Stimulated activated CD4-positive, alpha-beta T cell treated with anti-CD3 and anti-CD28 coated beads, Interleukin-2, amount 100 ng/mL, for 24 hours (primary cell): Measurements from ENCODE around the gene KRT4.

ENCODE experiments used
- DNase-seq, 2 donors: peaks; one replicate each; pipeline ENCODE4 v3.0.0-alpha.2; 2020

KRT4 gene

DNA sequence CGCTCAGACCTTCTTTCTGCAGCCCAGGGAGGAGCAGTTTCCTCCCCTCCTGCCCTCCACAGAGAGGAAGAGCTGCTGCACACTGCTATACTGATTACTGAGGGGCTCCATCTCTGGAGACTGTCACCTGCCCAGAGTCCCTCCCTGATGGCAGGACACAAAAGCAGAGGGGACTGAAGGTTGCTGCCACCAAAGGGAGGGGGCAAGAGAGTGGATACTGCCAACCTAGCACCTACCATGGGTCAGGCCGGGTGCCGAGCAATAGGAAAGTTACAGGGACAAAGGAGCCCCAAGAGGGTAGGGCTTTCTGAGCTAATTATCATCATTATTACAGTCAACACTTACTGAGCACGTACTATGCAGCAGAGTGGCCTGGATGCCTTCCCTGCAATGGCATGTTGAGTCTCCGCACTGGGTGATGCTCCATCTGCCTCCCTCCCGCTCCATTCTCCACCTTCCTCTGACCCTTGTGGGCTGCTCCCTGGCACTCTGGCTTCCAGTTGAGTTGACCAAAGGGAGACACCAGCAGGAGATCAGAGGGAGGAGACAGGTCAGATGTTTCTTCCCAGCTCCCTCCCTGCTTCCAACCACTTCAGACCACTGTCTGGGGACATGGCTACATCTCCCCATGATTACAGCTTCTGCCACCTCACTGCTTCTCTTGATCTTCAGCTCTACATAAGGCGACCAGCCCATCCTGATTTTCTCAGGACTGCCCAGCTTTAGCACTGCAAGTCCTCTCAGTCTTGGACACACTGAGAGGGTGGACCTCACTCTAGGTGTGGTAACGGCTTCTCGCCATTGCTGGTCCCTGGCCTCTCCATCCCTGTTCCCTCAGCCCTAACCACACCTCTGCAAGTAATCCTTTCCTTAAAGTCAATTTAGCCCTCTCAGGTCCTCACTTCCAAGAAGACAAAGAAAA is 22.8 kb upstream of the KRT4 start:
- DNase-seq, result no peak

DNA sequence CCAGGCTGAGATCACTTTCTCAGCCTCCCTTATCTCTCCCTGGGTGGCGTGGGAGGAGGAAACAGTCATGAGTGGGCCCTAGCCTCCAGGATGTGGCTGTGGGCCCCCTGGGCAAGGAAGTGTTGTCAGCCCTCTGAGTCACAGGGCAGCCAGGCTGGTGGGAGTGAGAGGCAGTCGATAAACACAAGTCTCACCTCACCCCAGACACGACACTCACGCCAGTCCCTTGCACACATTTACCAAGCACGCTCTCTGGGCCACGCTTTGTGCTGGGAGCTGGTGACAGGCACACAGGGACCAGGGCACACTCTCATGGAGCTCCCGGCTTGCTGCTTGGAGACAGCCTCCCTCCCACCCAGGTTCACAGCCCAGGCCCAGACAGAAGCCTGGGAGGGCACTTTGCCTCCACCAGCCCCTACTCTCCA is 22.1 kb upstream of the KRT4 start:
- peak; percentile 60 to 62 for DNase-seq

GRCh38 chr12:52835271-52836041 is 21.5 kb upstream of the KRT4 start:
- DNase-seq, result no peak

DNA sequence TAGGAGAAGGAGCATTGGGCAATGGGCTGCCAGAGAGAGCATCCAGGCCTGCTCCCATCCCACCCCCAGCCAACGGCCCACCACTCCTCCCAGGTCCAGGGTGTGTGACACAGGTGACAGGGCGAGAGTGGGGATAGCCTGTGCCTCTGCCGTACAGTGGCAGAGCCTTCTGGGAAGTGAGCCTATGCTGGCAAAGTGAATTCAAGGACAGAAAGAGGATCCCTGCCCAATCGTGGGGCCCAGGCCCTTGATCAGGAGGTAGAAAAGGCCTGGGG is 20.7 kb upstream of the KRT4 start:
- no peak for DNase-seq

DNA sequence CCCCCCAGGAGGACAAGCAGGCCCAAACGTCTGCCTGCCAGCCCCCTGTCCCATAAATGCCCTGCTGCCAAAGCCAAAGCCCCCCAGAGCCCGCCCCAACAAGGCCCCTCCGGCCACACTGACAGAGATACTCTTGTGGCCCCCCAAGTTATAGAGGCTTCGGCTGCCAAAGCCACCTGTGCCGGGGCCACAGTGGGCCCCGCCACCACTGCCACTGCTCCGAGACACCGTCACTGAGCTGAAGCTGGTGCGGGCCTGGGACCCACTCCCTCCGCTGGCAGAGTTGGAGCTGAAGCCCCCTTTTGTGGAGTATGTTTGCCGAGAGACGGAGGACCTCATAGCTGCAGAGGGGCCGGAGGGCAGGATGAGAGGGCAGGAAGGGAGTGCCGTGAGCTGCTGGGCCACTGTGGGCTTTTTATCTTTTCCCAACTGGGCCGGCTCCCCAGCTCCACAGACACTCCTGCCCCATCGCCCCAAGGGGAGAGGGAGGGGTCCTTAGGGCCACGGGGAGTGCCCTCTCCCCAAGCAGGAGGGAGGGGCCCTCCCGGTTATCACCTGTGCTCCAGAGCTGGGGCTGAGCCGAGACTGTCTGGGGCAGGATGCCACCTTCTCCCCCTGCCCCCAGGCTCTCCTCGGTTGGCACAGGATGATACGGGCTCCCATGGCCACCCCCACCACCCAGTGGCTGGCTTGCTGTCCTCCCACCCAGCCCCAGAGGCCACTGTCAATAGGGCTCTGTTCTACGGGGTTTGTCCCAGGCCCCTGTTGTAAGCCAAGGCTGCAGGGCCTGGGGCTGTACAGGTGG is 20.2 kb upstream of the KRT4 start, which contains the start of gene KRT79:
Gene KRT79, minus strand, starts transcription at position 390 of the 805 bp plus-strand sequence. Its CDS starts 51 bp downstream, at position 339.
- DNase-seq, result no peak

- DNase-seq, result no peak
Measured at GRCh38 chr12:52832985-52833905, 19.3 kb upstream of the KRT4 start.

GRCh38 chr12:52832451-52832850 is 18.5 kb upstream of the KRT4 start:
- DNase-seq, result no peak

GRCh38 chr12:52831251-52831650 is 17.3 kb upstream of the KRT4 start:
- DNase-seq, result no peak

DNA sequence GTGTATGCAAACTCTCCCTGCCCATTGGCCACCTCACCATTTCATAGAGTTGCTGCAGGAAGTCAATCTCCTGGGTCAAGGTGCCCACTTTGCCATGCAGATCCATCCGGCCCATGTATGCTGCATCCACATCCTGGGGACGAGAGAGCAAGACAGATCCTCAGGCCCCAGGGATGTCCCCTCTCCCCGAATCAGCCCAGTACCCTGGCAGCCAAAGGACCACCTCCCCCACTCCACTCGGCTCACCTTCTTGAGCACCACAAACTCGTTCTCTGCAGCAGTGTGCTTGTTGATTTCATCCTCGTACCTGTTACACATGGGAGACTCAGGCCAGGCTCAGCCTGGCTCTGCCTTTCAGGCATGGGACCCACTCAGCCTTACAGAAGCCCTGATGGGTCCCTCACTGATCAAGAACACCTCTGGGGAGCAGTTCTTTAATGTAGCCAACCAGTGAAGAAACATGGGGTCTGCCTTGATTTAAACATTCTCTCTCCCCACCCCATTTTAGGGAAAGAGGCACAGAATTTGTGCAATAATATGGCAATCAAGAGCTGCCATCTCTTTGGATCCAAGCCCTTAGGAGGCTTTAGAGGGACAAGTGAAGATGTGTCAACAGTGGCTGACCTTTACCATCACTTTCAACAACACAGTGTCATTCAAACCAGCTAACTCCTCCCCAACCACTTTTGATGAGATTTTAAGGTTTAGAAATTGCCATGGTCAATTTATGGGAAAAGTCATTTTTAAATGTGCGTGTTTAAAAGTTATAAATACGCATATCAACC is 16.3 kb upstream of the KRT4 start:
- no peak for DNase-seq

- no peak for DNase-seq
Measured at GRCh38 chr12:52828591-52829021, 14.7 kb upstream of the KRT4 start.

DNA sequence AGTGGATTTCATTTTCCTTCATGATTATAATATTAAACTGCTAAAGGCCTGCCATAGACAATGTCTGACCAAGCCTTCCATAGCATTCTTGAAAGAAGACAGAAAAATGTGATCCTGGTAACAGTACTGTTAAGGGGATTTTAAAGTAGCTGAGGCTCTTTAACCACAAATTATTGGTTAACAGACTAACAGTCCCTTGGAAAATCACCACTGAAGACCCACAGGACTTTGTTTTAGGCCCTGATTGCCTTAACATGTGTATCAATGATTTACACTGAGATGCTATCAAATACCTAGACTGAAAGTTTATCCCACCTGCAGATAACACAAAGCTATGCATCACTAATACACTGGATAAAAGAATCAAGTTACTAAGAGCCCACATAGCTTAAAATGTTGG is 14.2 kb upstream of the KRT4 start:
- DNase-seq, result no peak

DNA sequence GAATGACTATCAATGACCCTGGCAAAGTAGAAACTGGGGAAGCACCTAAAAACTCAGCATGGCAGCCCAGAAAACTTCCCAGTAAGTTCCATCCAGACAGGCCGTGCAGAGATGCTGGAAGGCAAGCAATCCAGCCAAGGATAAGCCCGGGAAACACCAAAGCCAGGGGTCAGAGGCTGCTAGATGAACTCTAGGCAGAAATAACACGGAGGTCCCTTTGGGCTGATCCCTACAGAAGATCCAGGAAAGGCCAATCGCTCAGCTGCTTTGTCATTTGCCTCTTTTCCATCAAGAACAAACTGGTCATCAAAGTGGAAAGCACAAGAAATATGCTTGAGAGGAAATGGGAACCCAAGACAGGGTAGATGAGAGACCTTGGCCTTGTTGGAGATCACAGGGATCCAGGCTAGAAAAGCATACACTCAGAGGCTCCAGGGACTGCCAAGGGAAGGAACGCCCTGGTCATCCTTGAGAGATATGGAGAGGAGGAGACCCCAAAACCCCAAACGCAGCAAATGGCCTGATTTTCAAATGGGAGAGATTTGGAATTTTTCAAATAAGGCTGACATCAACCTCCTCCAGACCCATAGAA is 13.7 kb upstream of the KRT4 start:
- no peak for DNase-seq

- DNase-seq, result no peak
Measured at GRCh38 chr12:52826611-52827498, 12.9 kb upstream of the KRT4 start.

- DNase-seq, result no peak
Measured at GRCh38 chr12:52825961-52826360, 12.0 kb upstream of the KRT4 start.

DNA sequence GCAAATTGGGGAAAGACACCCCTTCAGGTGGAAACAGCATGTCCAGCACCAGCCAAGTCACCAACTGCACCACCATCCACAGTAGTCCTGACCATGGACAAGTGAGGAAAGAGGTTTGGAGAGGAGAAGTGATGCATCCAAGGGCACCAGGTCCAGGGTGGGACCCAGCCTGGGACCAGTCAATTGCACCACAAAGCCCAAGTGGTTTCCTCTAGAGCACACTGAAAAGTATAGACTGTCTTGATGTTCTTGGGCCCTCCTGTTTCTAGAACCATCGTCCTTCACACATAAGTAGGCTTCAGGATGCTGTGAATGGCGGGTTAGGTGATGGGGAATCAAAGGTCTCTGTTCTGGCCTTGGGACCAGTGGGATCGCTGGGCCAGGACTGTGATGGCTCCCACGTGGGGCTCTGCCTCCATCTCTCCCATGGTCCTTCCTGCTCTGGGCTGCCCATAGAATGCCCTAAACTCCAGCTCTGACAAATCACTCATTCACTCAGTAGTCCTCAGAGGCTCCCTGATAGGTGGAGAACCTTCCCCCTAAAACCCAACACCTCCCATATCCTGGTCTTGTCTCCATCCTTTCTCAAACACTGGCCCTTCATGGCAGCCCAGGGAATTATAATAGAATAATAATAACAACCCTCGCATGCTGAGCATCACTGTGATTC is 11.0 kb upstream of the KRT4 start:
- no peak for DNase-seq

DNA sequence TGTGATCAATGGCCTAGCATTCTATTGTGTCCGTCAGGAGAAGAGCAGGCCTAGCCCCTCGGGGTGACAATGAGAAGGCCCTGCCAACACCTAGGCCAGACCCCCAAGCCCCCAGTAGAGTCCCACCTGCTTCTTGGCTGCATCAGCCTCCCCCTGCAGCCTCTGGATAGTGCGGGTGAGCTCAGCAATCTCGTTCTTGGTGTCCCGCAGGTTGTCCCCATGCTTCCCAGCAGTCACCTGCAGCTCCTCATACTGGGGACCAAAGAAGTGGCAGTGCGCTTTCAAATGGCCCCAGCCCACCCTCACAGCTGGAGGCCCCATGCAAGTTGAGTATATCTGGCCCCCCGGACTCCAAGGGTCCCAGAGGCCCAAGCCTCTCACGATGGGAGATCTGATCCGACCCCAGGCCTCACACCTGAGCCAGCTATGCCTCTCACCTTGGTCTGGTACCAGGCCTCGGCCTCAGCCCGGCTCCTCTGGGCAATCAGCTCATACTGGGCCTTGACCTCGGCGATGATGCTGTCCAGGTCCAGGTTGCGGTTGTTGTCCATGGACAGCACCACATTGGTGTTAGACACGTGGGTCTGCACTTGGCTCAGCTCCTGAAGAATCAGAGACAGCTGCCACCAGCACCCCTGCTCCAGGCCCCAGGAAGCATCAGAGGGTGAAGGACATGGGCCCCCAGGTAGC is 10.0 kb upstream of the KRT4 start:
- no peak for DNase-seq

GRCh38 chr12:52822771-52823510 is 9.0 kb upstream of the KRT4 start:
- DNase-seq, result no peak
